Esophagus squamous epithelium (tissue), 5 donors: ENCODE data around the gene MRPS7. TPM values are rescaled to one million over a fixed set of nuclear protein-coding genes. Genes with fewer than 3 reads are reported as not detected.

Experiments
- DNase-seq: peaks from one replicate; lab custom pipeline; 2025; lab: John Stamatoyannopoulos, UW
- H3K27ac ChIP-seq, 4 donors: fragments of 200-600 bp; sonication (generic); one replicate each; pipeline ENCODE4 v1.5.1; 2016 to 2019; ENCODE audit warnings: mild to moderate bottlenecking in 1 of 4
- H3K27me3 ChIP-seq, 4 donors: fragments of 200-600 bp; sonication (generic); 1 replicate in 3 of 4; 2 replicates in 1 of 4; pipeline versions ENCODE4 v1.5.1 to v1.6.0; 2017 to 2021; ENCODE audit warnings: antibody characterized with exemption in 1 of 4
- H3K36me3 ChIP-seq, 3 donors: fragments of 200-600 bp; sonication (generic); one replicate each; pipeline ENCODE4 v1.5.1; 2016 to 2019
- H3K4me1 ChIP-seq, 3 donors: fragments of 200-600 bp; sonication (generic); one replicate each; pipeline ENCODE4 v1.5.1; 2017 to 2019
- H3K4me3 ChIP-seq, 4 donors: fragments of 200-600 bp; sonication (generic); 1 replicate in 3 of 4; 2 replicates in 1 of 4; pipeline ENCODE4 v1.5.1; 2016 to 2019; ENCODE audit warnings: mild to moderate bottlenecking in 2 of 4, moderate library complexity in 1 of 4
- H3K9me3 ChIP-seq, 3 donors: fragments of 200-600 bp; sonication (generic); one replicate each; pipeline ENCODE4 v1.5.1; 2016 to 2019
- CTCF ChIP-seq, 6 experiments: fragments of 450-650 bp in 4 of 6; fragments of 200-600 bp in 2 of 6; sonication (generic) in 2 of 6; IDR thresholded peaks; one replicate each; pipeline ENCODE4 v1.5.1; 2016 to 2019; ENCODE audit warnings: antibody characterized with exemption in 6 of 6, mild to moderate bottlenecking in 4 of 6, moderate library complexity in 4 of 6
- POLR2A ChIP-seq, 4 donors: fragments of 450-650 bp; IDR thresholded peaks; one replicate each; pipeline ENCODE4 v1.6.1; 2017; ENCODE audit warnings: antibody characterized with exemption in 4 of 4, mild to moderate bottlenecking in 4 of 4, moderate library complexity in 3 of 4
- WGBS, 2 donors: methylation state at CpG; one replicate each; pipeline ENCODE4 v1.1.5; 2018; 5-methylcytosine and 5-hydroxymethylcytosine counted together
- intact Hi-C: fragments of 100-400 bp; cut with DNase I; formaldehyde crosslinking; loops from one replicate; pipeline ENCODE4 v1.15.0; 2022
- total RNA-seq, 4 donors: library from RNA; depleted of rRNA; stranded (reverse); fragments of >200 nt; gene quantifications; one replicate each; pipeline ENCODE4 v1.1.0, GENCODE V29; 2016
- donor health status: DM: yes; HTN: yes; CAD: no.

MRPS7 gene
- total RNA-seq, 4 donors from 2014 or later: 42.2 to 62.6 (median 48.7) TPM

DNA sequence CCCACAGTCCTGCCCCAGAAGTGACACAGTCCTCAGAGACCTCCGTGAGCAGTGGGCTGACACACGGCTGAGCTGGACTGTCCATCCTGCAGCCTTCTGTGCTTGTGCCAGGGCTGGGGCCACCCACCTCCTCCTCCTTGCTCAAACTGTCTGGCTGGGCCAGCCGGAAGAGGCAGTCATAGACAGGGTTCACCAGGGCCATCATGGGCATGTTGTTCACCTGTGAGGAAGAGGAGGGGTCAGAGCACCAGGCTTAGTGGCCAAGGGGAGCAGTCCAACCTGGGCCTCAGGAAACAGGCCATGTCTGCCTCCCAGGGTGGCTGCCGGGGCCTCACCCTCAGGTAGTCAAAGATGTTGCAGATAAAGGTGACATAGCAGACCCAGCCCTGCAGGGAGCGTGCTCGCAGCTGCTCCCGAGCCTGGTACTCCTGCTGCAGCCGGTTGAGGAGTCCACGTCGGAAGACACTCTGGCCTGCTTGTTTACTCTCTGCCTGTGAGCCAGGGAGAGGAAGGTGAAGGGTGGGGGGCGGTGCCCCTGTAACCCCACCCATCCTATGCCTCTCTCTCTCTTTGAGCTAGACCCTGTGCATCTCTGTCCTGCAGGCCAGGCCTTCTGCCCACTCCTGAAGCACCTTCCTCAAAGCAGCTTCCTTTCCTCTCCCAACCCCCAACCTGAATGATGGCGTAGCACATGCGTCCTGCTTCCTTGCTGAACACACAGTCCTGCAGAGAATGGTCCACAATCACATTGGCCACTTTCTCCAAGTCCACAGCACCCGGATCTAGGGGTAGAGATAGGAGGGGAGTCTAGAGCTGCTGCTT, 5.9 kb downstream of the MRPS7 start:
- Histone ChIP-seq H3K36me3 (peaks cover 0 to 49% (median 17%) of the 10 kb centered on the region in 3 donors), H3K4me1 (peaks cover 16 to 57% (median 23%) of the 10 kb centered on the region in 3 donors), H3K9me3 (no peaks in the 10 kb centered on the region), H3K4me3 (no peak overlapping the region), H3K27me3 (no peaks in the 10 kb centered on the region), H3K27ac (no peak overlapping the region)
- TF ChIP-seq POLR2A (IDR thresholded peaks at IDR 0.05) (no peak), CTCF (IDR thresholded peaks at IDR 0.05) (peak in 1 of 6 experiments; percentile 25)
- WGBS, 2 donors: 37 to 50% methylated on average over 4 to 7 of the region's 14 CpGs
- DNase-seq: no peak
- intact Hi-C loops: no loop called here

GRCh38 chr17:75269844-75270217, 8.2 kb downstream of the MRPS7 start:
- Histone ChIP-seq H3K4me3 (peak overlapping the region; percentile 58 to 97 (median 94)), H3K4me1 (peaks cover 14 to 58% (median 23%) of the 10 kb centered on the region in 3 donors), H3K27me3 (no peaks in the 10 kb centered on the region), H3K36me3 (peaks cover 0 to 33% (median 12%) of the 10 kb centered on the region in 3 donors), H3K27ac (peak overlapping the region; percentile 97 to 99 (median 98)), H3K9me3 (no peaks in the 10 kb centered on the region)
- 100% methylated on average over 1 of the region's 6 CpGs; no CpG with 5 or more reads in 1 of the 2 donors for WGBS, 2 donors
- TF ChIP-seq CTCF (IDR thresholded peaks at IDR 0.05) (no peak), POLR2A (IDR thresholded peaks at IDR 0.05) (no peak)
- intact Hi-C loops: no loop called here
- DNase-seq: no peak

- 0% methylated on average over 4 to 14 of the region's 47 CpGs for WGBS, 2 donors
- intact Hi-C loops: no loop called here
- no peak for DNase-seq
Observed at GRCh38 chr17:75270218-75270965, 8.7 kb downstream of the MRPS7 start.

DNA sequence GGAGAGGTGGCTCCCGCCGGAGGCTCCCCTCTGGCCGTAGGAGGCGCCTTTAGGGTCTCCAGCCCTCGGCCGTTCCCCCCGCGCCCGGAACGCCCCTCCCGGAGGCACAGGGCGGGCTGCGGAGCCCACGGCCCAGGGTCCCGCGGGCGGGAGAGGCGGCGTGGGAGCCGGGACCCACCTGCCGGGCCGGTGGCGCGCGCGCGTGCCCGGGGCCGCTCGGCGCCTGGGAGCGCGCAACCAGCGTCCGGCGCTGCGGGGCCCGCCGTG, 9.2 kb downstream of the MRPS7 start, which contains the start of gene MIF4GD:
MIF4GD (minus strand) TSS at position 266 of the 267 bp plus-strand sequence. CDS start 1,036 bp downstream, outside the sequence.
- no peak for DNase-seq
- no CpG with 5 or more reads among the region's 39 CpGs for WGBS, 2 donors
- Histone ChIP-seq H3K4me3 (peak within 1 kb of the TSS; percentile 58 to 97 (median 94)), H3K36me3 (peaks cover 0 to 22% (median 5%) of the 10 kb centered on the region in 3 donors), H3K27me3 (no peaks in the 10 kb centered on the region), H3K4me1 (peaks cover 14 to 58% (median 23%) of the 10 kb centered on the region in 3 donors), H3K27ac (peak within 1 kb of the TSS; percentile 97 to 99 (median 98)), H3K9me3 (no peaks in the 10 kb centered on the region)
- TF ChIP-seq POLR2A (IDR thresholded peaks at IDR 0.05) (peak in 2 of 4 donors; percentile 37 to 49), CTCF (IDR thresholded peaks at IDR 0.05) (no peak)
- intact Hi-C loops: no loop called here

More at GRCh38 chr17:75270218-75270965, 8.7 kb downstream of the MRPS7 start:
- Histone ChIP-seq H3K27ac (peak overlapping the region; percentile 97 to 99 (median 98)), H3K4me3 (peak overlapping the region; percentile 58 to 97 (median 94)), H3K9me3 (no peaks in the 10 kb centered on the region), H3K4me1 (peaks cover 14 to 58% (median 23%) of the 10 kb centered on the region in 3 donors), H3K27me3 (no peaks in the 10 kb centered on the region), H3K36me3 (peaks cover 0 to 27% (median 10%) of the 10 kb centered on the region in 3 donors)
- TF ChIP-seq POLR2A (IDR thresholded peaks at IDR 0.05) (peak in 1 of 4 donors; percentile 30), CTCF (IDR thresholded peaks at IDR 0.05) (peak in 4 of 6 experiments; percentile 10 to 44 (median 36))
